ENCODE data around the gene RBBP9. TPM values are rescaled to one million over a fixed set of nuclear protein-coding genes. Genes with fewer than 3 reads are reported as not detected.

Gene RBBP9
- total RNA-seq, 2 experiments from 2014 or later = 8.7 to 11.7 TPM

DNA sequence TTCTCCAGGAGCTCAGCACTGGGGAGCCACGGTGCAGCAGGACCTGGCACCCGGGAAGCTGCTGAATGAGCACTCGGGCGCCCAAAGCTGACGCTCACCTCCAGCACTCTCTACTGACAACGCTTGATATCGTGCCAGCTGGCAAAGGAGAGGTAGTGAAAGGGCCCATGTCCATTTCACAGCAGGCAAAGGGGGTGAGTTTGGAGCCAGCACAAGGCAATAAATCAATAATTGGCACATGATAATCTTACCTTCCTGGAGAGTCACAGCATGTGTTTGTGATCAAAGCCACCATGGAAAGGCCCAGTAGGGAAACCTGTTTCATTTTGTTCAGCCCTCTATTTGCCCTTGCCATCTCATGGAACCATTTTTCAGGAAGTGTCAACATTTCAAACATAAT is 46.9 kb upstream of the RBBP9 start:
- H3K9me2 ChIP-seq (ENCODE audit: insufficient read depth, low read length) = no peaks in the 10 kb centered on the region
- H2AFZ ChIP-seq (ENCODE audit: low read length) = no peak overlapping the region
- no peaks in the 10 kb centered on the region for H3K9me3 ChIP-seq (ENCODE audit: low read length)
- H3K4me1 ChIP-seq (ENCODE audit: insufficient read depth, low read length, poor library complexity, severe bottlenecking) = no peaks in the 10 kb centered on the region
- no peak overlapping the region for H3K27ac ChIP-seq (ENCODE audit: low read depth, low read length, poor library complexity, severe bottlenecking)
- no TSS peak for BruUV-seq (replicated peaks)
- no peak for DNase-seq (ENCODE audit: low spot score)
- H3K79me2 ChIP-seq (ENCODE audit: insufficient read depth, low read depth, low read length) = no peaks in the 10 kb centered on the region
- no peak overlapping the region for H3K4me2 ChIP-seq (ENCODE audit: low read length)
- peaks cover 71% of the 10 kb centered on the region for H3K36me3 ChIP-seq (ENCODE audit: insufficient read depth, low read length)
- ChIA-PET CTCF (ENCODE audit: unreplicated experiment) (no interaction called here), POLR2A (no interaction called here)
- TF ChIP-seq CTCF (conservative IDR thresholded peaks at IDR 0.05; ENCODE audit: low read length) = no peak
- no peaks in the 10 kb centered on the region for H4K20me1 ChIP-seq (ENCODE audit: insufficient read depth, low read length)
- H3K4me3 ChIP-seq (ENCODE audit: low read depth, low read length, poor library complexity, severe bottlenecking) = no peak overlapping the region
- intact Hi-C loops (cut with micrococcal nuclease; ENCODE audit: unreplicated experiment) = no loop called here

- POLR2A ChIA-PET = no interaction called here
- no peaks in the 10 kb centered on the region for H3K4me1 ChIP-seq (ENCODE audit: insufficient read depth, low read length, poor library complexity, severe bottlenecking)
These were observed 46.2 kb upstream of the RBBP9 start for GRCh38 chr20:18543216-18543615.

DNA sequence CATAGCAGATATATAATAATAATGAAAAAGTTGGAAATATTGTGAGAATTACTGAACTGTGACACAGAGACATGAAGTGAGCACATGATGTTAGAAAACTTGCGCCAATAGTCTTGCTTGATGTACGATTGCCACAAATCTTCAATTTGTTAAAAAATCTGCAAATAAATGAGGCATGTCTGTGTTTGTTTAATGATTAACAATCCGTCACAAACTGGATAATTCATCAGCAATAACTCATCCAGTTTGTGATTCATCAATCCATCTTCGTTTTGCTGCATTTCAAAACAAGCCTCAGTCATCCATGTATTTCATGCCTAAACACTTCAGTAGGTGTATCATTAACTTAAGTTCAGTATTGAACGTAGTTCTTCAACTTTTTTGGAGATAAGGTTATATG is 44.7 kb upstream of the RBBP9 start:
- no peak for TF ChIP-seq CTCF (conservative IDR thresholded peaks at IDR 0.05; ENCODE audit: low read length)
- no peak for TF ChIP-seq EZH2phosphoT487 (IDR thresholded peaks at IDR 0.05; ENCODE audit: borderline replicate concordance, low read depth, low read length)
- intact Hi-C loops (cut with micrococcal nuclease; ENCODE audit: unreplicated experiment) = no loop called here
- DNase-seq (ENCODE audit: low spot score) = no peak
- H3K27ac ChIP-seq (ENCODE audit: low read depth, low read length, poor library complexity, severe bottlenecking) = no peak overlapping the region
- CTCF ChIA-PET (ENCODE audit: unreplicated experiment) = no interaction called here
- POLR2A ChIA-PET = interaction anchor here (1.0 kb wide), 1 partner anchor 28 kb away, joined by 3 read pairs; no protein-coding TSS in a partner anchor
- H3K36me3 ChIP-seq (ENCODE audit: insufficient read depth, low read length) = peaks cover 67% of the 10 kb centered on the region
- H2AFZ ChIP-seq (ENCODE audit: low read length) = no peak overlapping the region
- H3K79me2 ChIP-seq (ENCODE audit: insufficient read depth, low read depth, low read length) = no peaks in the 10 kb centered on the region
- no peaks in the 10 kb centered on the region for H3K9me3 ChIP-seq (ENCODE audit: low read length)
- H4K20me1 ChIP-seq (ENCODE audit: insufficient read depth, low read length) = no peaks in the 10 kb centered on the region
- H3K4me2 ChIP-seq (ENCODE audit: low read length) = no peak overlapping the region
- H3K4me1 ChIP-seq (ENCODE audit: insufficient read depth, low read length, poor library complexity, severe bottlenecking) = no peaks in the 10 kb centered on the region
- no peaks in the 10 kb centered on the region for H3K9me2 ChIP-seq (ENCODE audit: insufficient read depth, low read length)
- no peak overlapping the region for H3K4me3 ChIP-seq (ENCODE audit: low read depth, low read length, poor library complexity, severe bottlenecking)
- no TSS peak for BruUV-seq (replicated peaks)

More at GRCh38 chr20:18543216-18543615, 46.2 kb upstream of the RBBP9 start:
- H3K4me3 ChIP-seq (ENCODE audit: low read depth, low read length, poor library complexity, severe bottlenecking) = no peak overlapping the region
- H3K79me2 ChIP-seq (ENCODE audit: insufficient read depth, low read depth, low read length) = no peaks in the 10 kb centered on the region
- H3K4me2 ChIP-seq (ENCODE audit: low read length) = no peak overlapping the region
- peaks cover 69% of the 10 kb centered on the region for H3K36me3 ChIP-seq (ENCODE audit: insufficient read depth, low read length)
- H3K27ac ChIP-seq (ENCODE audit: low read depth, low read length, poor library complexity, severe bottlenecking) = no peak overlapping the region
- TF ChIP-seq EZH2phosphoT487 (IDR thresholded peaks at IDR 0.05; ENCODE audit: borderline replicate concordance, low read depth, low read length) (no peak), CTCF (conservative IDR thresholded peaks at IDR 0.05; ENCODE audit: low read length) (no peak)
- intact Hi-C loops (cut with micrococcal nuclease; ENCODE audit: unreplicated experiment) = no loop called here
- H3K9me2 ChIP-seq (ENCODE audit: insufficient read depth, low read length) = no peaks in the 10 kb centered on the region
- BruUV-seq (replicated peaks) = no TSS peak
- CTCF ChIA-PET (ENCODE audit: unreplicated experiment) = no interaction called here
- no peak overlapping the region for H2AFZ ChIP-seq (ENCODE audit: low read length)
- no peaks in the 10 kb centered on the region for H3K9me3 ChIP-seq (ENCODE audit: low read length)
- DNase-seq (ENCODE audit: low spot score) = no peak
- H4K20me1 ChIP-seq (ENCODE audit: insufficient read depth, low read length) = no peaks in the 10 kb centered on the region
